ENCODE results near the gene FAM76B.
"Not testable (repeated sequence)": the region's sequence is repeated elsewhere in the genome, so short reads cannot be mapped to it uniquely, and the experiment has no call there.

FAM76B gene

GRCh38 chr11:95789506-95790122 is at the start of gene FAM76B:
FAM76B (minus strand) TSS chr11:95789782; CDS start chr11:95789478, 304 bp downstream.
- peak; percentile 99 for DNase-seq

GRCh38 chr11:95835768-95836488 is 46.3 kb upstream of the FAM76B start:
- DNase-seq = peak; percentile 74

GRCh38 chr11:95835351-95835750 is 45.8 kb upstream of the FAM76B start:
- DNase-seq = no peak

- DNase-seq = no peak
Measured at GRCh38 chr11:95833378-95833777, 43.8 kb upstream of the FAM76B start.

GRCh38 chr11:95832763-95833162 is 43.2 kb upstream of the FAM76B start:
- peak; percentile 67 for DNase-seq

- peak; percentile 77 for DNase-seq
Measured at GRCh38 chr11:95831198-95831883, 41.8 kb upstream of the FAM76B start.

GRCh38 chr11:95829580-95830259 is 40.1 kb upstream of the FAM76B start:
- DNase-seq = peak; percentile 68

- no peak for DNase-seq
Measured at GRCh38 chr11:95827696-95828095, 38.1 kb upstream of the FAM76B start.

GRCh38 chr11:95821640-95822039 is 32.1 kb upstream of the FAM76B start:
- peak; percentile 60 for DNase-seq

GRCh38 chr11:95816037-95816436 is 26.5 kb upstream of the FAM76B start:
- DNase-seq = no peak

- not testable (repeated sequence) for DNase-seq
Measured at GRCh38 chr11:95811052-95811451, 21.5 kb upstream of the FAM76B start.

- not testable (repeated sequence) for DNase-seq
Measured at GRCh38 chr11:95806464-95806863, 16.9 kb upstream of the FAM76B start.

- DNase-seq = no peak
Measured at GRCh38 chr11:95805869-95806268, 16.3 kb upstream of the FAM76B start.

GRCh38 chr11:95803973-95804372 is 14.4 kb upstream of the FAM76B start:
- no peak for DNase-seq

- DNase-seq = no peak
Measured at GRCh38 chr11:95802806-95803205, 13.2 kb upstream of the FAM76B start.

GRCh38 chr11:95800438-95800837 is 10.9 kb upstream of the FAM76B start:
- DNase-seq = no peak

- DNase-seq = no peak
Measured at GRCh38 chr11:95799546-95799945, 10.0 kb upstream of the FAM76B start.

GRCh38 chr11:95796501-95796900 is 6.9 kb upstream of the FAM76B start:
- DNase-seq = no peak

GRCh38 chr11:95795627-95796295 is 6.2 kb upstream of the FAM76B start:
- DNase-seq = no peak

- no peak for DNase-seq
Measured at GRCh38 chr11:95794086-95794485, 4.5 kb upstream of the FAM76B start.

GRCh38 chr11:95793116-95793515 is 3.5 kb upstream of the FAM76B start:
- DNase-seq = no peak

- DNase-seq = no peak
Measured at GRCh38 chr11:95792700-95793099, 3.1 kb upstream of the FAM76B start.

GRCh38 chr11:95792200-95792599 is 2.6 kb upstream of the FAM76B start:
- no peak for DNase-seq

All from NCI-H226 (cell line).